Kidney (tissue), 14 donors: ENCODE results near the gene MED27. TPM values are rescaled to one million over a fixed set of nuclear protein-coding genes. Genes with fewer than 3 reads are reported as not detected.

ENCODE experiments used
- DNase-seq, 5 donors: peaks; one replicate each; pipeline ENCODE4 v3.0.0-alpha.2; 2013 to 2020
- FAIRE-seq: peaks from 2 replicates; lab custom pipeline; 2012; peaks lifted over from hg19 to GRCh38; lab: Jason Lieb, UNC
- H3K27ac ChIP-seq, 2 donors: one replicate each; pipeline ENCODE4 v1.7.0; 2013; ENCODE audit warnings: low read depth in 2 of 2, low read length in 2 of 2, inconsistent platforms in 1 of 2
- H3K27me3 ChIP-seq: one replicate; pipeline ENCODE4 v1.7.1; 2013; ENCODE audit warnings: low read length, inconsistent platforms; ENCODE audit not compliant: control insufficient read depth, insufficient read depth
- H3K36me3 ChIP-seq, 3 donors: one replicate each; pipeline versions ENCODE4 v1.7.0 to v1.7.1; 2013; ENCODE audit warnings: low read length in 3 of 3, control low read depth in 1 of 3, inconsistent platforms in 1 of 3; ENCODE audit not compliant: insufficient read depth in 3 of 3, control insufficient read depth in 2 of 3
- H3K4me1 ChIP-seq, 3 donors: one replicate each; pipeline versions ENCODE4 v1.7.0 to v1.7.1; 2013; ENCODE audit warnings: low read length in 3 of 3, inconsistent platforms in 1 of 3, low read depth in 1 of 3; ENCODE audit not compliant: control insufficient read depth in 2 of 3, insufficient read depth in 2 of 3
- H3K4me3 ChIP-seq, 3 donors: one replicate each; pipeline versions ENCODE4 v1.7.0 to v1.8.1; 2013; ENCODE audit warnings: low read length in 3 of 3, control low read depth in 1 of 3, inconsistent platforms in 1 of 3
- H3K9ac ChIP-seq, 3 donors: one replicate each; pipeline versions ENCODE4 v1.7.0 to v1.7.1; 2013; ENCODE audit warnings: low read length in 3 of 3, control low read depth in 1 of 3, inconsistent platforms in 1 of 3
- H3K9me3 ChIP-seq, 3 donors: one replicate each; pipeline versions ENCODE4 v1.7.0 to v1.7.1; 2013; ENCODE audit warnings: low read length in 3 of 3, control low read depth in 1 of 3, inconsistent platforms in 1 of 3; ENCODE audit not compliant: control insufficient read depth in 2 of 3, insufficient read depth in 1 of 3
- CTCF ChIP-seq: IDR thresholded peaks from 3 replicates; pipeline ENCODE4 v1.5.1; 2012; ENCODE audit warnings: mild to moderate bottlenecking, moderate library complexity, borderline replicate concordance; ENCODE audit not compliant: insufficient read depth; ENCODE audit errors: extremely low read depth
- intact Hi-C: fragments of 100-400 bp; cut with DNase I; formaldehyde crosslinking; loops from one replicate; pipeline ENCODE4 v1.11.1; 2022
- polyA plus RNA-seq: library from polyadenylated mRNA; stranded (reverse); fragments of 350-450 nt; fragmentation: Illumina TruSeq; extraction: RNeasy Lipid Tissue Mini Kit (QIAGEN cat#74804); gene quantifications from one replicate; pipeline ENCODE4 v1.2.3, GENCODE V29; 2014; ENCODE audit warnings: low read depth, low replicate concordance; ENCODE audit not compliant: insufficient read depth
- total RNA-seq: library from RNA; stranded (reverse); fragmentation: NEBNext Ultra II Directional; extraction: Animal tissue kit (Norgen Biotek cat#: 25700); gene quantifications from one replicate; pipeline ENCODE4 v1.2.1, GENCODE V29; 2021
- donor health status: control.
- donor health status: control.
- donor health status: control.
- donor health status: control.
- donor health status: control.
- donor health status: DM: yes; HTN: yes; CAD: no.
- donor health status: Normal renal cell carcinoma (clear cell type).

Gene MED27
- total and polyA plus RNA-seq, 2 donors from 2014 or later, result 15.9 to 23.1 TPM

GRCh38 chr9:131934673-131935072, 145.0 kb downstream of the MED27 start:
- H3K9me3 ChIP-seq, result peaks cover 0 to 5% (median 2%) of the 10 kb centered on the region in 3 donors
- peaks cover 0 to 4% (median 0%) of the 10 kb centered on the region in 3 donors for H3K36me3 ChIP-seq
- FAIRE-seq, result no peak
- no peak overlapping the region for H3K4me3 ChIP-seq
- H3K27ac ChIP-seq, result no peak overlapping the region
- intact Hi-C loops, result no loop called here
- no peak overlapping the region for H3K9ac ChIP-seq
- DNase-seq, result no peak
- TF ChIP-seq CTCF, result no peak
- no peaks in the 10 kb centered on the region for H3K4me1 ChIP-seq
- no peaks in the 10 kb centered on the region for H3K27me3 ChIP-seq

GRCh38 chr9:131927091-131927490, 152.6 kb downstream of the MED27 start:
- no peaks in the 10 kb centered on the region for H3K4me1 ChIP-seq
- no peaks in the 10 kb centered on the region for H3K27me3 ChIP-seq
- intact Hi-C loops, result no loop called here

GRCh38 chr9:131926360-131926922, 153.2 kb downstream of the MED27 start:
- intact Hi-C loops, result no loop called here
- Histone ChIP-seq H3K27me3 (no peaks in the 10 kb centered on the region), H3K27ac (no peak overlapping the region), H3K4me3 (no peak overlapping the region), H3K36me3 (no peaks in the 10 kb centered on the region), H3K4me1 (no peaks in the 10 kb centered on the region), H3K9ac (no peak overlapping the region), H3K9me3 (no peaks in the 10 kb centered on the region)
- TF ChIP-seq CTCF, result no peak
- no peak for FAIRE-seq
- DNase-seq, result no peak

More at GRCh38 chr9:131927091-131927490, 152.6 kb downstream of the MED27 start:
- Histone ChIP-seq H3K36me3 (no peaks in the 10 kb centered on the region), H3K9ac (no peak overlapping the region), H3K9me3 (peaks cover 0 to 2% (median 0%) of the 10 kb centered on the region in 3 donors), H3K4me3 (no peak overlapping the region), H3K27ac (no peak overlapping the region)
- no peak for DNase-seq
- no peak for TF ChIP-seq CTCF
- FAIRE-seq, result no peak
